Tibial nerve (tissue), 4 donors: ENCODE measurements around the gene VWA7.

Source experiments
- EP300 ChIP-seq, 2 donors: sonication (generic); formaldehyde crosslinking; IDR thresholded peaks; one replicate each; pipeline ENCODE4 v1.6.1; 2017; ENCODE audit warnings: antibody characterized with exemption in 2 of 2, mild to moderate bottlenecking in 1 of 2
- POLR2A ChIP-seq, 2 donors: fragments of 450-650 bp; IDR thresholded peaks; one replicate each; pipeline ENCODE4 v1.6.1; 2017; ENCODE audit warnings: antibody characterized with exemption in 2 of 2, mild to moderate bottlenecking in 2 of 2, moderate library complexity in 2 of 2
- TF ChIP-seq, protein P1 (sequence below), 5 experiments: fragments of 200-600 bp in 3 of 5; fragments of 450-650 bp in 2 of 5; sonication (generic) in 3 of 5; IDR thresholded peaks; one replicate each; pipeline ENCODE4 v1.5.1; 2016 to 2019; ENCODE audit warnings: antibody characterized with exemption in 5 of 5, mild to moderate bottlenecking in 3 of 5, moderate library complexity in 2 of 5

DNA sequence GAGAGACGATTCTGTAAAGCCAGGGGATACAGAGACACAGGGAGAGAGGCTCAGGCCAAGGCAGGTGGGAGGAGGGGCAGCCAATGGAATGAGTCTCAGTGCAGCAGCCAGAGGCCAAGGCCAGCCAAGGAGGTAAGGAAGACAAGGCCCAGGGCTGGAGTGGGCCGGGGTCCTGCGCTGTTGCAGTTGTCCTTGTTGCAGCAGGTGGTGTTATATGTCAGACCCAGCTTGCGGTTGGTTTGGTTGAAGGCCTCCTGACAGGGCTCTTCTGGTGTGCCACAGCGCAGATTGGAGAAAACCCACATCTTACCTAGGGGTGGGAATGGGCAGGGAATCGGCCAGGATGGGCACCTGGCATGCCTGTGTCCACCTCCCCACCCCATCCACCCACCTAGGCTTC, 58.1 kb downstream of the VWA7 start:
- TF ChIP-seq POLR2A (IDR thresholded peaks at IDR 0.05): no peak
- TF ChIP-seq, protein P1, sequence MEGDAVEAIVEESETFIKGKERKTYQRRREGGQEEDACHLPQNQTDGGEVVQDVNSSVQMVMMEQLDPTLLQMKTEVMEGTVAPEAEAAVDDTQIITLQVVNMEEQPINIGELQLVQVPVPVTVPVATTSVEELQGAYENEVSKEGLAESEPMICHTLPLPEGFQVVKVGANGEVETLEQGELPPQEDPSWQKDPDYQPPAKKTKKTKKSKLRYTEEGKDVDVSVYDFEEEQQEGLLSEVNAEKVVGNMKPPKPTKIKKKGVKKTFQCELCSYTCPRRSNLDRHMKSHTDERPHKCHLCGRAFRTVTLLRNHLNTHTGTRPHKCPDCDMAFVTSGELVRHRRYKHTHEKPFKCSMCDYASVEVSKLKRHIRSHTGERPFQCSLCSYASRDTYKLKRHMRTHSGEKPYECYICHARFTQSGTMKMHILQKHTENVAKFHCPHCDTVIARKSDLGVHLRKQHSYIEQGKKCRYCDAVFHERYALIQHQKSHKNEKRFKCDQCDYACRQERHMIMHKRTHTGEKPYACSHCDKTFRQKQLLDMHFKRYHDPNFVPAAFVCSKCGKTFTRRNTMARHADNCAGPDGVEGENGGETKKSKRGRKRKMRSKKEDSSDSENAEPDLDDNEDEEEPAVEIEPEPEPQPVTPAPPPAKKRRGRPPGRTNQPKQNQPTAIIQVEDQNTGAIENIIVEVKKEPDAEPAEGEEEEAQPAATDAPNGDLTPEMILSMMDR (IDR thresholded peaks at IDR 0.05): no peak
- TF ChIP-seq EP300 (IDR thresholded peaks at IDR 0.05): no peak
